GM12865 (cell line): ENCODE measurements around the gene COX8A.
"Not testable (repeated sequence)": the region's sequence is repeated elsewhere in the genome, so short reads cannot be mapped to it uniquely, and the experiment has no call there.

Experiments
- DNase-seq: peaks from one replicate; pipeline ENCODE4 v3.0.0; 2010; ENCODE audit warnings: low read depth
- H3K4me3 ChIP-seq: 2 replicates; pipeline ENCODE4 v1.5.1; 2011; ENCODE audit warnings: mild to moderate bottlenecking, low read depth, low read length, control low read depth
- TF ChIP-seq, protein P1 (sequence below): IDR thresholded peaks from 2 replicates; pipeline ENCODE4 v1.5.1; 2011; ENCODE audit warnings: low read length, control low read depth, low read depth, inconsistent platforms; ENCODE audit not compliant: insufficient read depth; ENCODE audit errors: missing control alignments

COX8A gene

DNA sequence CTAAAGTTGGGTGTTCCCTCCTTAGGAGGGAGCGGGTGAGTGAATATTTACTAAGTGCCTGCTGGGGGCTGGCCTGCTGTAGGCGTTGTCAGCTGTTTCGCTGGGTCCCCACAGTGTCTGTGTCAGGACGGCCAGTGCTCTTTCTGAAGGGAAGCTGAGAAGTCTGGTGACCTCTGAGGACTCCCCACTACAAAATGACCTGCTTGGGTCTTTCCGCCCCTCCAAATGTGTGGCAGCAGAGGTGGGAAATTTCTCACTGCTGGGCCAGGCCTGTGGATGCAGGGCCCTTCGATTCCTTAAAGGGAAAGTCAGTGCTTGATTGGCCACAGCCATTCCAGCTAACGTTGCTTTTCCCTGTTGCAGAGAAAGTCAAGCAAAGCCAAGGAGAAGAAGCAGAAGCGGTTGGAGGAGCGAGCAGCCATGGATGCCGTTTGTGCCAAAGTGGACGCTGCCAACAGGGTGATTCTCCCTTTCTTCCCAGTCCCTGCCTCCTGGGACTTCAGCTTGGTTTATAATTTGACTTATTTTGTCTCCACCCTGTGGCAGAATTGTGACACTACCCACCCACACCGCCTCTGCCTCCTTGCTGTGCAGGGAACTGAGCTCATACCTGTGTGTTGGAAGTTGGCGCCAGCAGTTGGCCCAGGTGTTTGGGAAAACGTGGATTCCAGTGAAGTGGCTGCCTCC, 28.8 kb upstream of the COX8A start:
- DNase-seq = peak; percentile 60
- H3K4me3 ChIP-seq = no peak overlapping the region
- TF ChIP-seq, protein P1, sequence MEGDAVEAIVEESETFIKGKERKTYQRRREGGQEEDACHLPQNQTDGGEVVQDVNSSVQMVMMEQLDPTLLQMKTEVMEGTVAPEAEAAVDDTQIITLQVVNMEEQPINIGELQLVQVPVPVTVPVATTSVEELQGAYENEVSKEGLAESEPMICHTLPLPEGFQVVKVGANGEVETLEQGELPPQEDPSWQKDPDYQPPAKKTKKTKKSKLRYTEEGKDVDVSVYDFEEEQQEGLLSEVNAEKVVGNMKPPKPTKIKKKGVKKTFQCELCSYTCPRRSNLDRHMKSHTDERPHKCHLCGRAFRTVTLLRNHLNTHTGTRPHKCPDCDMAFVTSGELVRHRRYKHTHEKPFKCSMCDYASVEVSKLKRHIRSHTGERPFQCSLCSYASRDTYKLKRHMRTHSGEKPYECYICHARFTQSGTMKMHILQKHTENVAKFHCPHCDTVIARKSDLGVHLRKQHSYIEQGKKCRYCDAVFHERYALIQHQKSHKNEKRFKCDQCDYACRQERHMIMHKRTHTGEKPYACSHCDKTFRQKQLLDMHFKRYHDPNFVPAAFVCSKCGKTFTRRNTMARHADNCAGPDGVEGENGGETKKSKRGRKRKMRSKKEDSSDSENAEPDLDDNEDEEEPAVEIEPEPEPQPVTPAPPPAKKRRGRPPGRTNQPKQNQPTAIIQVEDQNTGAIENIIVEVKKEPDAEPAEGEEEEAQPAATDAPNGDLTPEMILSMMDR = peak; percentile 44

DNA sequence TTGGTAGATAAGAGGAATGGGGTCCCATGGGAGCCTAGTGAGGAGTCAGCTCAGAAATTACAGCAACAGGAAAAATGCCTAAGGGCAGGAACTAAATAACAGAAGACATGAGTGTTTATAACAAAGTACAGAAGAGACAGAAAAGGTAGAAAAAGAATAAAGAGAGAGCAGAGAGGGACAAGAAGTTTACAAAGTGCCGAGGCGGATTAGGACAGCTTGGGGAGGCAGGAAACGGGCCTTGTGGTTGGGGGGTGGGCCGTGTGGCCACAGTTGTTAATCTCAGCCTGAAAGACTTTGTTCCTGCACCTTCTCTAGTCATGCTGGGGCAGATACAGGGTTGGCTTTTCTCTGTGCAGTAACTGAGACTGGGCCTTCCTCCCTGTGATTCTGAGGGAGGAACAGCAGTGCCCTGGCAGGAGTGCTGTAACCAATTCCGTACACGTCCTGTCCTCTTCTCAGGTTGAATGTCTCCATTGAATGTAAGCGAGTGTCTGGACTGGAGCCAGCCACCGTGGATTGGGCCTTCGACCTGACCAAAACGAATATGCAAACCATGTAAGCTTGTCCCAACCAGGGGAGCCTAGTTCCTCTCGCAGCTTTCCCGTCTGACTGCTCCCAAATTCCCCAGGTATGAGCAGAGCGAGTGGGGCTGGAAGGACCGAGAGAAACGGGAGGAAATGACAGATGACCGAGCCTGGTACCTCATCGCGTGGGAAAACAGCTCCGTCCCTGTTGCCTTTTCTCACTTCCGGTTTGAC, 22.5 kb upstream of the COX8A start:
- TF ChIP-seq, protein P1 = no peak
- peak; percentile 87 for DNase-seq
- peak overlapping the region; percentile 19 for H3K4me3 ChIP-seq

- DNase-seq = no peak
- no peak overlapping the region; the same call in 1 of the 2 replicates for H3K4me3 ChIP-seq
- TF ChIP-seq, protein P1 = no peak
These were observed 21.9 kb upstream of the COX8A start for GRCh38 chr11:63952570-63952969.

DNA sequence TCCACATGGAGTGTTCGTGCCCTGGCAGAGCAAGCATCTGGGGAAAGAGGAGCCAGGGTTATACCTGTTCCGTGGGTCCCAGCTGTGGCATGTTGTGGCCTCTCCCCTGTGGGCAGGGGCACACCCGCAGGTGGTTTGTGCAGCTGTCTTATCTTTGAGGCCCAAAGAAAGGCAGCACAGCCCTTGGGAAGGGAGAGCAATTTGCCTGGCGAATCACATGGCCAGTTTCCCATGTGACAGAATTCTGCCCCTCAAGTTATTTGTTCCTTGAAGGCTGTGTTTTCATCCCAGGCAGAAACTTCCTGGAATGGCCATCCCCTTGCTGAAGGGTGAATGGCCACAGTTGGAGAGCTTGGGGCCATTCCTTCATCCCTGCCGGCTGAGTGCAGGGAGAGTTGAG, 16.4 kb upstream of the COX8A start:
- TF ChIP-seq, protein P1 = no peak
- no peak overlapping the region for H3K4me3 ChIP-seq
- no peak for DNase-seq

GRCh38 chr11:63961608-63962412, 12.6 kb upstream of the COX8A start:
- TF ChIP-seq, protein P1 = no peak
- DNase-seq = no peak
- no peak overlapping the region for H3K4me3 ChIP-seq

DNA sequence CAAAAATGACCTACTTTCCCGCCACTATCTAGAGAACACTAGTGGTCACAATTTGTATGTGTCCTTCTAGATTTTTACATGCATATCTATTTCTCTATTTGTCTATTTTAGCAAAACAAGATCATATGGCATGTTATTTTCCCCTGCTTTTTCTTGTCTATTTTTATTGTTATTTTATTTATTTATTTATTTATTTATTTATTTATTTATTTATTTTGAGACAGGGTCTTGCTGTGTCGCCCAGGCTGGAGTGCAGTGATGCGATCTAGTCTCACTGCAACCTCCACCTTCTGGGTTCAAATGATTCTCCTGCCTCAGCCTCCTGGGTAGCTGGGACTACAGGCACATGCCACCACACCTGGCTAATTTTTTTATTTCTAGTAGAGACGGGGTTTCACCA, 10.5 kb upstream of the COX8A start:
- DNase-seq, H3K4me3 ChIP-seq: not testable (repeated sequence)

GRCh38 chr11:63966444-63966843, 8.0 kb upstream of the COX8A start:
- no peak for DNase-seq
- TF ChIP-seq, protein P1 = no peak
- H3K4me3 ChIP-seq = no peak overlapping the region
